ENCODE results near the gene SYTL1.
A peak's percentile ranks its signal among the peaks of the same experiment; 100 is the strongest.

The SYTL1 gene

GRCh38 chr1:27298632-27299384, 43.0 kb upstream of the SYTL1 start:
- intact Hi-C loops (cut with DNase I; ENCODE audit: low total_unique reads) = loop anchor here (10.0 kb wide), 1 partner anchor 254 kb away; no protein-coding TSS in a partner anchor
- peaks cover 48 to 93% (median 65%) of the 10 kb centered on the region in 3 donors for H3K36me3 ChIP-seq
- DNase-seq = peak in 1 of 2 donors; percentile 23

DNA sequence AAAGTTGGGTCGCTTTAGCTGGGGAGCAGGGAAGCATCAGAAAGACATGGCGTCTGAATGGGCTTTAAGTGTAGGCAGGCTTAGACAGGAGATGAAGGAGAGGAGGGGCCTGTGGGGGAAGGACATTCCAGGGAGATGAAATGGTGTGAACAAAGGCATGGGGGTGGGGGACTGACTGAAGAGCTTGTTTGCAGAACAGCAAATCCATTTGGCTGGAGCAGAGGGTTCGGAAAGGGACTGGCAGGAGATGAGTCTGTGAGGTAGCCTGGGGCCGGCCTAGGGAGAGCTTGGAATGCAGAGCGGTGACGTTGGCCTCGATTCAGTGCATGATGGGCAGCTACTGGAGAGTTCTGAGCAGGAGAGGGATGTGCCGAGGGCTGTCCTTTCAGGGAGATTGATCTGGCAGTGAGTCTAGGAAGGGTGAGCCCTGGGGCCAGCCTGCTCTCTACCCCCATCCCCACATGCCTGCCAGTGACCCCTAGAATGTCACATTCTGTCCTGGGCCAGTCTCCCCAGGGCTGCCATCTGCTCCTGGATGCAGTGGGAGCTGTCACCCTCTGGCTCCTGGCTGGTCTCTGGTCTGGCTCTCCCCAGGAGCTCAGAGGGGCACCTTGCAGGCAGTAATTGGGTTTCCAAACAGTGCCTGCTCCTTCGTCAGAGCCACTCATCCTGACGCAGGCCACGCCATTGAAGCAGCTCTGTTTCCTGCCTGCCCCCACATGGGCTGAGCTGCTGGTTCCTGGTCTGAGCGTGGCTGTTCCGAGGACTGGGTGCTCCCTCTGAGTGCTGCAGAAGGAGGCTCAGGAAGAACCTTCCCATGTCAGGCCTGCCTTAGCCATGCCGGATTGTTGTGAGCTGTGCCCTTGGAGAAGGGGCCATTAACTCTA, 42.2 kb upstream of the SYTL1 start:
- peak; percentile 54 to 65 for DNase-seq
- TF ChIP-seq, protein P1, sequence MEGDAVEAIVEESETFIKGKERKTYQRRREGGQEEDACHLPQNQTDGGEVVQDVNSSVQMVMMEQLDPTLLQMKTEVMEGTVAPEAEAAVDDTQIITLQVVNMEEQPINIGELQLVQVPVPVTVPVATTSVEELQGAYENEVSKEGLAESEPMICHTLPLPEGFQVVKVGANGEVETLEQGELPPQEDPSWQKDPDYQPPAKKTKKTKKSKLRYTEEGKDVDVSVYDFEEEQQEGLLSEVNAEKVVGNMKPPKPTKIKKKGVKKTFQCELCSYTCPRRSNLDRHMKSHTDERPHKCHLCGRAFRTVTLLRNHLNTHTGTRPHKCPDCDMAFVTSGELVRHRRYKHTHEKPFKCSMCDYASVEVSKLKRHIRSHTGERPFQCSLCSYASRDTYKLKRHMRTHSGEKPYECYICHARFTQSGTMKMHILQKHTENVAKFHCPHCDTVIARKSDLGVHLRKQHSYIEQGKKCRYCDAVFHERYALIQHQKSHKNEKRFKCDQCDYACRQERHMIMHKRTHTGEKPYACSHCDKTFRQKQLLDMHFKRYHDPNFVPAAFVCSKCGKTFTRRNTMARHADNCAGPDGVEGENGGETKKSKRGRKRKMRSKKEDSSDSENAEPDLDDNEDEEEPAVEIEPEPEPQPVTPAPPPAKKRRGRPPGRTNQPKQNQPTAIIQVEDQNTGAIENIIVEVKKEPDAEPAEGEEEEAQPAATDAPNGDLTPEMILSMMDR (IDR thresholded peaks at IDR 0.05) = no peak
- peaks cover 40 to 93% (median 65%) of the 10 kb centered on the region in 3 donors for H3K36me3 ChIP-seq
- no peak overlapping the region for H3K27ac ChIP-seq
- H3K4me3 ChIP-seq = no peak overlapping the region
- H3K27me3 ChIP-seq = no peaks in the 10 kb centered on the region
- H3K9me3 ChIP-seq = no peaks in the 10 kb centered on the region
- peaks cover 0 to 35% (median 8%) of the 10 kb centered on the region in 4 donors for H3K4me1 ChIP-seq
- intact Hi-C loops (cut with DNase I; ENCODE audit: low total_unique reads) = loop anchor here (2.0 to 10.0 kb wide), 4 partner anchors 55 to 305 kb away; partner anchors contain the start of genes AHDC1 and GPR3

More at GRCh38 chr1:27298632-27299384, 43.0 kb upstream of the SYTL1 start:
- H3K4me1 ChIP-seq = peaks cover 0 to 35% (median 8%) of the 10 kb centered on the region in 4 donors
- H3K27me3 ChIP-seq = no peaks in the 10 kb centered on the region
- no peaks in the 10 kb centered on the region for H3K9me3 ChIP-seq
- H3K4me3 ChIP-seq = no peak overlapping the region
- TF ChIP-seq, protein P1 (IDR thresholded peaks at IDR 0.05) = no peak
- H3K27ac ChIP-seq = no peak overlapping the region

DNA sequence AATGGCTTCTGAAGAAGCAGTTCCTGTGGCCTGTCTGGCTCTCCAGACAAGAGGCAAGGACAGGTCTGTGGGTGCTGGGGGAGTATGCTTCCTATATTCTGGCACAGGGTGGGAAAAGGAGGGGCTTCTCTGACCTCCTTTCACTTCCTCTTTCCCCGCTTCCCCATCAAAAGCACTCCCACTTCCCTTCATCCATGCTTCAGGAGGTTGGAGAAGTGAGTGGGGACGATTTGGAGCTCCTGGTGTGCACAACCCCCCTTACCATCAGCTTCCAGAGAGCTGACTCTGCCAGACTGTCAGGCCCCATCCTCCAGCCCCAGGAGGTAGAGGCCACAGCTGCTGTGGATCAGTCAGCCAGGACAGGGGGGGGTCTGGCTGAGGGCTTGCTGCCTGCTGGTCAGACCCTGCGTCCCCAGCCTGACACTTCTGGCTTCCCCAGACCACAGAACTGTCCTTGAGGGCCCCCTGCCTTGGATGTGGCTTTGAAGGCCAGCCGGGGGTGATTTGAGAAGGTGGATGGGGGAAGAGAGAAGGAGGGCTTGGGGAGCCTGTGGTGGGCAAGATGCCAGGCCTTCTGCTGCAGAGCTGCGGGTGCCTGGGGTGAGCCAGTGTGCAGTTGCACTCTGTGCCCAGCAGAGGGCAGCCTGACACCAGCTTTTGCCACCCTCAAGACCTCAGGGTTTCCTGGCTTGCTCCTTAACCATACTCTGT, 41.3 kb upstream of the SYTL1 start:
- TF ChIP-seq, protein P1 (IDR thresholded peaks at IDR 0.05) = peak; percentile 98
- intact Hi-C loops (cut with DNase I; ENCODE audit: low total_unique reads) = loop anchor here (2.0 to 10.0 kb wide), 3 partner anchors 54 to 304 kb away; partner anchors contain the start of genes AHDC1 and GPR3

DNA sequence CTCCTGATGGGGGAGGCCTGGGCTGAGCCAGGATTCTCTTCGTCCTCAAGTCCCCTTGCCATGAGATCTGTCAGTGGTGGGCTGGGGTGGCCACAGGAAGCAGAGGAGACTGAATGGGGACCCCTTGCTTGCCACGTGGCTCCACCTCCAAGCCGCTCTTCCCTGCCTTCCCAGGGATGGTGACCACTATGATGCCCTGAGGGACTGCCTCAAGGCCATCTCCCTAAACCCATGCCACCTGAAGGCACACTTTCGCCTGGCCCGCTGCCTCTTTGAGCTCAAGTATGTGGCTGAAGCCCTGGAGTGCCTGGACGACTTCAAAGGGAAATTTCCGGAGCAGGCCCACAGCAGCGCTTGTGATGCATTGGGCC, 40.8 kb upstream of the SYTL1 start:
- Histone ChIP-seq H3K9me3 (no peaks in the 10 kb centered on the region), H3K36me3 (peaks cover 42 to 93% (median 72%) of the 10 kb centered on the region in 3 donors), H3K27ac (no peak overlapping the region), H3K27me3 (no peaks in the 10 kb centered on the region), H3K4me3 (no peak overlapping the region), H3K4me1 (peaks cover 0 to 35% (median 8%) of the 10 kb centered on the region in 4 donors)
- no peak for DNase-seq
- TF ChIP-seq, protein P1 (IDR thresholded peaks at IDR 0.05) = no peak
- intact Hi-C loops (cut with DNase I; ENCODE audit: low total_unique reads) = loop anchor here (2.0 to 10.0 kb wide), 3 partner anchors 54 to 304 kb away; partner anchors contain the start of genes AHDC1 and GPR3

More for the DNA sequence above, 41.3 kb upstream of the SYTL1 start:
- peaks cover 37 to 93% (median 72%) of the 10 kb centered on the region in 3 donors for H3K36me3 ChIP-seq
- H3K27me3 ChIP-seq = no peaks in the 10 kb centered on the region
- H3K27ac ChIP-seq = no peak overlapping the region
- DNase-seq = peak; percentile 74 to 87
- H3K4me3 ChIP-seq = no peak overlapping the region
- peaks cover 0 to 35% (median 8%) of the 10 kb centered on the region in 4 donors for H3K4me1 ChIP-seq
- H3K9me3 ChIP-seq = no peaks in the 10 kb centered on the region
